Measurements from ENCODE around the gene SPINK6.

DNA sequence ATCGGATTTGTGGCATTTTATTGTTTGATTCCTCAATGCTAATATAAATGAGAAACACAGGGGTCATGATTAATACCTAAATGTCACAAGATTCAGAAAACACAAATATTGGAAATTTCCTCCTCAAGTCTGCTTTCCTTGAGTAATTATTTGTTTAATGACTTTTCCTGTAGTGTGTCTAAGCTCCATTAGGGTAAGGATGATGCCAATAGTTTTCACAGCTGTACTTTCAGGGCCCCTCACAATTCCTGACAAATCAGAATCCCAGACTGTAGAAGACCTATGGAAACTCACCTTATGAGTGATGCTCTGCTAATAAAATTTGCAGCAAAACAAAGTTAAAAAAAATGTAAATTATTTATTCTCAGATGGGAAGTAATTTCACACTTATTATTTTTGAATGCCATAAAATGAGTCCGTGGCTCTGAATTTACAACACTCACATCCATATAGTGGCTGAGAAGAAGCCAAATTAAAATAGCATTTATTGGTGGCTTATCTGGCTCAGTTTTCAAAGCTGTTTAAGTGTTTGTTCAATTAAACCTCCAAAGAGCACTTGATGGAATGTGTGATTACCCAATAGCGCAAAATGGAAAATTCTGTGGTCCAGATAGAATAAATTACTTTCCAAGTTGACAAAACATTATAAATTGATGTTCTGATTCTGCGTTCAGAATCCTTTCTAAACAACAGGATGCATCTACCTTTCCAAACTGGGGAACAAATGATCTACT is 36.1 kb upstream of the SPINK6 start:
- TF ChIP-seq, protein P1, sequence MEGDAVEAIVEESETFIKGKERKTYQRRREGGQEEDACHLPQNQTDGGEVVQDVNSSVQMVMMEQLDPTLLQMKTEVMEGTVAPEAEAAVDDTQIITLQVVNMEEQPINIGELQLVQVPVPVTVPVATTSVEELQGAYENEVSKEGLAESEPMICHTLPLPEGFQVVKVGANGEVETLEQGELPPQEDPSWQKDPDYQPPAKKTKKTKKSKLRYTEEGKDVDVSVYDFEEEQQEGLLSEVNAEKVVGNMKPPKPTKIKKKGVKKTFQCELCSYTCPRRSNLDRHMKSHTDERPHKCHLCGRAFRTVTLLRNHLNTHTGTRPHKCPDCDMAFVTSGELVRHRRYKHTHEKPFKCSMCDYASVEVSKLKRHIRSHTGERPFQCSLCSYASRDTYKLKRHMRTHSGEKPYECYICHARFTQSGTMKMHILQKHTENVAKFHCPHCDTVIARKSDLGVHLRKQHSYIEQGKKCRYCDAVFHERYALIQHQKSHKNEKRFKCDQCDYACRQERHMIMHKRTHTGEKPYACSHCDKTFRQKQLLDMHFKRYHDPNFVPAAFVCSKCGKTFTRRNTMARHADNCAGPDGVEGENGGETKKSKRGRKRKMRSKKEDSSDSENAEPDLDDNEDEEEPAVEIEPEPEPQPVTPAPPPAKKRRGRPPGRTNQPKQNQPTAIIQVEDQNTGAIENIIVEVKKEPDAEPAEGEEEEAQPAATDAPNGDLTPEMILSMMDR (IDR thresholded peaks at IDR 0.05), result no peak
- TF ChIP-seq POLR2A (IDR thresholded peaks at IDR 0.05), result no peak
